Inferior parietal cortex (tissue), 1 donor: Measurements from ENCODE around the gene NCOR2.

ENCODE experiments used
- DNase-seq: peaks from one replicate; pipeline ENCODE4 v3.0.0-alpha.2; 2016; ENCODE audit errors: extremely low spot score

NCOR2 gene

GRCh38 chr12:124559182-124560017 lies 8.0 kb downstream of the NCOR2 start:
- DNase-seq: no peak

DNA sequence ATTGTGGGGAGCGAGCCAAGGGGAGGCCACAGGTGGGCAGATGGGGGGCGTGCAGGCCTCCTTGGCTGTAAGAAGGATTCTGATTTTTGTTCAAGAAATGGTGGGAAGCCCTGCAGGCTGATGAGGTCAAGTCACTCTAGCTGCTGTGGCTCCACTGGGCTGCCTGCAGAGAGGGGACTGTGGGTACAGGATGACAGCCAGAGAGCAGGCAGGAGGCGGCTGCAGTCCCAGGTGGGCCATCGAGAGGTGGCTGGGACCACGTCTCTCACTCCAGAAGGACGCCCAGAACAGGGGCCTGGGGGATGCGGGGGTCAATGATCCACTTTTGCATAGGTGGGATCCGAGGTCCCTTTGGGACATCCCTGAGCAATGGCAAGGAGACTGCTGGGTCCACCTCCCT lies 9.1 kb downstream of the NCOR2 start:
- no peak for DNase-seq

- DNase-seq: no peak
Observed at GRCh38 chr12:124557518-124558223, 9.7 kb downstream of the NCOR2 start.

DNA sequence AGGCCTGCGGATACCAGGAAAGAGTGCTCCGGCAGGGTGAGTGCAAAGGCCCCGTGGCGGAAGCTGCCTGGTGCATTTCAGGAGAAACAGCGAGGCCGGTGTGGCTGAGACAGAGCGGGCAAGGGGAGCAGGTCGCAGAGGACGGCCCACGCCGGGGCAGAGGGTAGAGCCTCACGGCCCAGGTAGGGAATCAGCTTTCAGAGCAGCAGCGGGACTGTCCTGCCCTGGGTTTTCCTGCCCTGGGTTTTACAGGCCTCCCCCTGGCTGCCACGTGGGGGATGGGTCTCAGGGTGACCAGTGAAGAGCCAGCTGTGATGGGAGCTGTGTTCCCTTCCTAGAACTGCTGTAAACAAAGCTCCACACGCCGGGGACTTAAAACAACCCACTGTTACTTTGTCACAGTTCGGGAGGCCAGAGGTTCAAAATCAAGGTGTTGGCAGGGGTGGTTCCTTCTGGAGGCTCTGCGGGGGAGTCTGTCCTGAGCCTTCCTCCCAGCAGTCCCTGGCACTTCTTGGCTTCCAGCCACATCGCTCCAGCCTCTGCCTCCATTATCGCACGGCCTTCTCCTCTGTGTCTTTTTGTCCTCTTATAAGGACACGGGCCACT lies 10.4 kb downstream of the NCOR2 start:
- no peak for DNase-seq

DNA sequence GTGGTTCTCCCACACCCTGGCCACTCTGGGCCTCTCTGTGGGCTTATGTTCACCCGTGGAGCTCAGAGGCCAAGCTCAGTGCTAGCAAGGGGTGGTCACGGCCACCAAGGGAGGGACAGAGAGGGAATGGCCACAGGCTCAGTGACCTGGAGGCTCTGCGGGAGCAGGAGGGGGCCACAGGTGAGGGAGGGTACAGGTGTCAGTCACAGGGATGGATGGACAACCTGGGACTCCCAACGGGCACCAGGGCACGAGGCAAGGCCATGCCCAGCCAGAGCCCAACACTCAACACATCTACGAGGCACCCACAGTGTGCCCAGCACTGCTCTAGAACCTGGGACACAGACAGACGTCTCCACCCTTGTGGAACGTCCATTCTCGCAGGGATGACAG lies 11.3 kb downstream of the NCOR2 start:
- no peak for DNase-seq

- no peak for DNase-seq
Observed at GRCh38 chr12:124555168-124556073, 12.0 kb downstream of the NCOR2 start.

DNA sequence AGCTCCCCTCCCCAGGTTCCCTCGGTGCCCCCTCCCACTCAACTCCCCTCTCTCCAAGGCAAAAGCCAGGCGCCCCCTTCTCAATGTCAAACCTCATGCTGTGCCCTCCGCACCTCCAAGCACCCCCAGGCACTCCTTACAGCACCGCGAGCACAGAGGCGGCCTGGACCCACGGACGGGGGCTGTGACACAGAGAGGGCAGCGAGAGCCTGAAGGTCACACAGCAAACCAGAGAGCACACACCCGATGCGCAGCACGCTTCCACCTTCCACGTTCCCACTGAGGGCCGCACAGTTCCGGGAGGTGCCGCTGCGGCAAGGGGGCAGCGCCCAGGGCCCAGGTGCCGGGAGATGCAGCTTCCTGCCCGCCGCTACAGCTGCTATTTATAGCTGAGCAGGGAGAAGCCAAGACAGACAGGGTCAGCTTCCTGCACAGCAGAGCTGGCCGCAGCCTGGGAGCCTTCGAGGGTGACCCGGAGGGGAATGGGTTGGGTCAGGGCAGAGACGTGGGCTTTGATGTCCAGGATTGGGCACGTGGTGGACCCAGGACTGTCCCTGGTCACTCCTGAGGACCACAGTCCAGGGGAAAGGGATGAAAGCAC lies 12.9 kb downstream of the NCOR2 start:
- no peak for DNase-seq

- no peak for DNase-seq
Observed at GRCh38 chr12:124553862-124554428, 13.5 kb downstream of the NCOR2 start.

DNA sequence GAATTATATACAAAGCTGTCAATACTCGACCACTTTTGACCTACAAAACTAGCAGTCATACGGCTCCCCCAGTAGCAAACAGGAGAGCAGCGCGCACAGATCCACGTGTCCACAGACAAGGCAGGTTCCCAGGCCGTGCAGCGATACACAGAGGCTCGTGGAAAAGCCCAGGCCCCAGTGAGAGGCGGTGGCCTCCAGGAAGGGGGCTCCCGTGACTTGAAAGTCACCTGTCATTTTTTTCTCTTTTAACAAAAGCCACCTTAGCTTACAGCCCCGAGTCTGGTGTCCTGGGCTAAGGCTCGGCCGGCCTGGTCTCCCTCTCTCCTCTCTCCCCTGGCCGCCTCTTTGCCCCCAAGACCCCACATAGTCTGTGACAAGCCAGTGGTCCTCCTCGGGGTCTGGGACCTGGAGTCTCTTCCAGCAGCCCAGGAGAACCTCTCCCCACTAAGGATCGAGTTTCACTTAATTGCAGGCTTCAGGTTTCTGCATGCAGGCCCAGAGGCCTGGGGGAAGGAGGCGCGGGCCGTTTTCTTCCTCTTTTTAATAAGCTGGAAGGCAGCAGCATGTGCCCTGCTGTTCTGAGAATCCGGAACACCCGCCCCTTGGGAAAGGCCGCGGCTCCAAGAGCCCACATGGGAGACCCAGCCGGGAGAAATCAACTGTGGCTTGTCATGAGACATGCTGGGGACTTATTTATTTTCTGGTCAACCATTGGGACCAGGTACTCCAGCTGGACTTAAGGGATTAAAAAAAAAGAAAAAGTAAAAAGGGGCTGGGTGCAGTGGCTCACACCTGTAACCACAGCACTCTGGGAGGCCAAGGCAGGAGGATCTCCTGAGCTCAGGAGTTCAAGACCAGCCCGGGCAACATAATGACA lies 15.9 kb downstream of the NCOR2 start:
- peak; percentile 48 for DNase-seq

DNA sequence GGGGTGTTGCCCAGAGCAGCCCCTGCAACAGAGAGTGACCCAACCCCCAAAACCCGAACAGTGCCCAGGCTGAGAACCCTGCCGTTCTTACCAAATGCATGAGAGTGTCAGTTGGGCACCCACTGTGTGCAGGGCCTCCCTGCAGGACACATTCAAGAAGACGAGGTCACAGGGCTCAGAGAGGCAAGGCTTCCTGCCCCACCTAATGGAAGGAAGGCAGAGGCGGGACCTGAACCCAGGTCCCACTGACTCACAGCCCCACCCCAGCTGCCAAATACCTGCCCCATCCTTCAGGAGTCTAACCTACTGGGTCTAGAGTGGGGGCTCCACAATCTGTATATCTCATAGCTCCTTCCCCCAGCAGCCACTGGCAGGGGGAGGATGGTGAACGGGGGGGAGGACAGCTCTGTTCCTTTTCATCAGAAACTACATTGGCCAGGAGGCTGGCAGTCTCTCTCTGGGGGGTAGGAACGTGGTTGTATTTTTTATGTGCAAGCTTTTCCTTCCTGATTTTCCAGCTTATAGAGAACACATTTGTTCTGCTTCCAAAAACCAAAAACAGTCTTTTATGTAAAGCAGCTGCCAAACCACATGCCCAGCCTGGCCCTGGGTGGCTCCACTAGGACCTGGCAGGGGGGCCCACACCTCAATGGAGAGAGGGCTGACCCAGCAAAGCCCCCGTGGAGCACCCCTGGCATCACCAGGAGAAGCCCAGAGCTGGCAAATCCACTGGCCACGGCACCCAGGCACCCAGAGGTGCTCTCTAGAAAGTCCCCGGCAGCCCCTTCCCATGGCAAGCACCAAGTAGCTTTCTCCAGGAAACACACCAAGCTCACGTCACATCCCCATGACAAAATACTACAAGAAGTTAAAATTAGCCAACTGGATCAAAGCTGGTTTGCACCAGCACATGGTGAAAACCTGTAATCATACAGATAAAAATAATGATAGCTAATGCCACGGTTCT lies 17.0 kb downstream of the NCOR2 start:
- DNase-seq: peak; percentile 56

DNA sequence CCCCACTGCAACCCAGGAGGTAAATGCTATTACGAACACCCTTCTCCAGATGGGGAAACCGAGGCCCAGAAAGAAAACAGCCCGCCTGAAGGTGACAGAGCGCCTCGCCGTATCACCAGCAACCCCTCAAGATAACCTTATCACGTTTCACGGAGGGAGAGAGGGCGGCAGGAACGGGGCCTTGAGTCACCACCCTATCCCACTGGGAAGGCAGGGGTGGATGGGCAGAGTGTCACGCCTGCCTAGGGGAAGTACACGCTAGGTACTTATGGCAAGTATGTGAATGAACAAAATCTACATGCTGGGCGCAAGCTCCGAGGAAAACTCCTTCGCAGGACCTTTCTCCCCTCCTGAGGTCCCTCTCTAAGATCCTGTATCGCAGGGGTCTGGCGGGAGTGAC lies 17.8 kb downstream of the NCOR2 start:
- no peak for DNase-seq

DNA sequence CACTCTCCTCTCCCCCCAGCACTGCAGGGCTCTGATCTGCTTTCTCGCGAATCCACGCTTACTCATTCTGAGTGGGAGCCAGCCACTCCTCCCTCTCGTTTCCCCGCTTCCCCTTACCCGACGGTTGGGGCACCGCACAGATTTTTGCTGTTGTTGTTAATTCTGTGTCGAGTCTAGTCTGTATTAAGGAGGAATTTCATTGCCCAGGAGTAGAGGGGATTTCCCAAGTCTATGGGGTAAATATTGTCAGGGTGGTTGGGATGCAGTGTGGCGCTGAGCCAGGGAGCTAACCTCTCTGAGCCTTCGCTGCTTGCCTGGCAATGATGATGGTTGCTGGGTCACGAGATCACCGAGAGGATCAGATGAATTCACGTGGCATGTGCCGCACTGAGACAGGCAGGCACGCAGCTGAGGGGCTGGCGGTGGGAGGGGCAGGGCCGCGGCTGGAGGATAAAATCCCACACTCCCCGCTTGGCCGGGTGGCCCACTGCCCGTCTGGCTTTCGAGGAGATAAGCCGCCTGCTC lies 18.5 kb downstream of the NCOR2 start:
- no peak for DNase-seq

- no peak for DNase-seq
Observed at GRCh38 chr12:124547626-124548025, 19.8 kb downstream of the NCOR2 start.

- no peak for DNase-seq
Observed at GRCh38 chr12:124545508-124546418, 21.6 kb downstream of the NCOR2 start.

DNA sequence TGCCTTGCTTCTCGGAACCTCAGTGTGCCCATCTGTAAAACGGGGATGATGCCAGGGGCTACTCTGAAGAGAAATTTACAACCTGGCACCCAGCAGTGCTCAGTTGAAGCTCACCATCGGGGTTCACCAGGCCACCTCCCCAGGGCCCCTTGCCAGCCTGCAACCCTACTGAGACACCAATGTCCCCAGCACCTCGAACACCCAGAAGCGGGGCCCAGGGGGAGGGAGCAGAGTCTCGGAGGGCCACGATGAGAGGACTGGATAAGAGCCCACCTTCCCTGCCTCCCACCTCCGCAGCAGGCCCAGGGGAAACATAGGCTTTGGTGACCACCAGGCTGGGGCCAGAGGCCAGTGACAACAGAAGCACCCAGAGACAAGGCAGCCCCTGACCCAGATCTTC lies 22.4 kb downstream of the NCOR2 start:
- no peak for DNase-seq

GRCh38 chr12:124544311-124544970 lies 23.0 kb downstream of the NCOR2 start:
- no peak for DNase-seq
